ENCODE measurements around the gene TMEM14A. TPM values are rescaled to one million over a fixed set of nuclear protein-coding genes. Genes with fewer than 3 reads are reported as not detected.

Gene TMEM14A
- total and polyA plus RNA-seq, 9 of the 15 experiments (the other 6 are each of a cell fraction or from before 2014, with no cell fraction given): 3.5 to 43.3 (median 8.5) TPM

- TF ChIP-seq GTF3C2 (IDR thresholded peaks at IDR 0.05; ENCODE audit: borderline replicate concordance, extremely low read depth, insufficient read length) (no peak), RBM22 (IDR thresholded peaks at IDR 0.05; ENCODE audit: low read depth, low read length, poor library complexity, severe bottlenecking) (no peak), CREB5 (CRISPR knock-in tag; IDR thresholded peaks at IDR 0.05) (no peak), SRSF1 (IDR thresholded peaks at IDR 0.05; ENCODE audit: low read depth, low read length) (no peak), ATF4 (CRISPR knock-in tag; IDR thresholded peaks at IDR 0.05) (no peak), TGIF2 (CRISPR knock-in tag; IDR thresholded peaks at IDR 0.05) (no peak), SAFB2 (IDR thresholded peaks at IDR 0.05; ENCODE audit: borderline replicate concordance, low read depth, low read length, severe bottlenecking) (no peak)
- TF ChIP-seq, protein P1, sequence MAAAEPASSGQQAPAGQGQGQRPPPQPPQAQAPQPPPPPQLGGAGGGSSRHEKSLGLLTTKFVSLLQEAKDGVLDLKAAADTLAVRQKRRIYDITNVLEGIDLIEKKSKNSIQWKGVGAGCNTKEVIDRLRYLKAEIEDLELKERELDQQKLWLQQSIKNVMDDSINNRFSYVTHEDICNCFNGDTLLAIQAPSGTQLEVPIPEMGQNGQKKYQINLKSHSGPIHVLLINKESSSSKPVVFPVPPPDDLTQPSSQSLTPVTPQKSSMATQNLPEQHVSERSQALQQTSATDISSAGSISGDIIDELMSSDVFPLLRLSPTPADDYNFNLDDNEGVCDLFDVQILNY (CRISPR knock-in tag; IDR thresholded peaks at IDR 0.05): no peak
- TF ChIP-seq, protein P2, sequence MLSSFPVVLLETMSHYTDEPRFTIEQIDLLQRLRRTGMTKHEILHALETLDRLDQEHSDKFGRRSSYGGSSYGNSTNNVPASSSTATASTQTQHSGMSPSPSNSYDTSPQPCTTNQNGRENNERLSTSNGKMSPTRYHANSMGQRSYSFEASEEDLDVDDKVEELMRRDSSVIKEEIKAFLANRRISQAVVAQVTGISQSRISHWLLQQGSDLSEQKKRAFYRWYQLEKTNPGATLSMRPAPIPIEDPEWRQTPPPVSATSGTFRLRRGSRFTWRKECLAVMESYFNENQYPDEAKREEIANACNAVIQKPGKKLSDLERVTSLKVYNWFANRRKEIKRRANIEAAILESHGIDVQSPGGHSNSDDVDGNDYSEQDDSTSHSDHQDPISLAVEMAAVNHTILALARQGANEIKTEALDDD (IDR thresholded peaks at IDR 0.05): peak; percentile 82
Observed at GRCh38 chr6:52632011-52632410, 38.9 kb upstream of the TMEM14A start (continued).

All from K562 (cell line).